ENCODE results near the gene TTLL5. TPM values are rescaled to one million over a fixed set of nuclear protein-coding genes. Genes with fewer than 3 reads are reported as not detected.

TTLL5 gene
- total and polyA plus RNA-seq, 2 of the 4 experiments (the other 2 are of a cell fraction), result 11.9 to 16.7 TPM

DNA sequence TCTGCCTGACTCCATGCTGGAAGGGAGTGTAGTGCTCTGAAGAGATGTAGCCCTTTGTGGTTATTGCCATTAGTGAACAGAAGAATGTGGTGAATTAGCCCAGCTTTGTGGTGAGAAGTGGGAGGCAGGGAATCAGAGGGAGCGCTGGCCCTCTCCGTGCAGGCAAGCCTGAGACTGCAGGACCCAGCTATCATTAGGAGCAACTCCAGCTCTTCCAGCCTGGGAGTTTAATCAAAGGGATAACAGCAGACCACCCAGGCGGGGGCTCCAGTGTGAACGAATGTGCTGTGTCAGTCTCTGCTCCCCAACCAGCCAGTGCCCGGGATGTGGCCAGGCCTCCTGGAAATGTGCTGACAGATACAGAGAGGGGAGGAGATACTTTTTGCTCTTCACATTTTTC lies 142.7 kb downstream of the TTLL5 start:
- Histone ChIP-seq H3K18ac (ENCODE audit: low read depth, low read length) (no peak overlapping the region), H3K56ac (ENCODE audit: extremely low read depth, insufficient read depth, low read length) (no peak overlapping the region), H4K5ac (ENCODE audit: low read depth, low read length) (no peak overlapping the region), H3K9me3 (ENCODE audit: control insufficient read depth, insufficient read depth, low read length) (no peaks in the 10 kb centered on the region), H3K4me3 (ENCODE audit: insufficient read depth, low read depth, low read length) (no peak overlapping the region), H3K27ac (ENCODE audit: insufficient read depth, low read length) (no peak overlapping the region), H3K4me1 (ENCODE audit: control insufficient read depth, insufficient read depth, low read length) (no peaks in the 10 kb centered on the region), H2AFZ (replicated peaks; ENCODE audit: low read length, poor library complexity) (no peak overlapping the region), H3K23ac (ENCODE audit: low read depth, low read length) (no peak overlapping the region), H2AK5ac (ENCODE audit: low read depth, low read length) (no peak overlapping the region), H3K14ac (replicated peaks; ENCODE audit: low read depth, low read length) (no peak overlapping the region), H3K9me1 (ENCODE audit: insufficient read depth, low read length) (no peaks in the 10 kb centered on the region), H2BK15ac (ENCODE audit: low read depth, low read length) (no peak overlapping the region), H4K91ac (ENCODE audit: insufficient read depth, low read depth, low read length) (no peak overlapping the region), H3K36me3 (ENCODE audit: control insufficient read depth, insufficient read depth, low read length) (peaks cover 2% of the 10 kb centered on the region; the same call in 1 of the 2 replicates), H2BK5ac (ENCODE audit: low read depth, low read length, poor library complexity, severe bottlenecking) (no peak overlapping the region), H2AK9ac (replicated peaks; ENCODE audit: low read depth, low read length, poor library complexity) (no peak overlapping the region), H3K79me1 (ENCODE audit: low read depth in 1 of 2, low read length in 2 of 2) (0 out of 4 replicates have a peak, but pooled peaks cover 0 to 4% of the 10 kb centered on the region in 2 experiments), H2BK120ac (ENCODE audit: low read depth, low read length) (no peak overlapping the region), H3K4ac (ENCODE audit: low read depth, low read length) (no peak overlapping the region), H3K4me2 (ENCODE audit: low read depth, low read length) (no peak overlapping the region), H4K20me1 (ENCODE audit: insufficient read depth, low read length) (no peaks in the 10 kb centered on the region), H2BK20ac (ENCODE audit: low read depth, low read length) (no peak overlapping the region), H3K9ac (ENCODE audit: low read depth, low read length) (no peak overlapping the region), H4K8ac (ENCODE audit: low read depth in 2 of 2, low read length in 2 of 2) (no peak overlapping the region), H3K27me3 (ENCODE audit: control insufficient read depth, insufficient read depth, low read length) (no peaks in the 10 kb centered on the region)
- ATAC-seq (ENCODE audit: low read depth), result no peak
- no peak for TF ChIP-seq RCOR1 (IDR thresholded peaks at IDR 0.05; ENCODE audit: insufficient replicate concordance, low read length)
- no peak for TF ChIP-seq NFE2L2 (IDR thresholded peaks at IDR 0.05; ENCODE audit: low read depth, low read length)
- no peak for TF ChIP-seq MXI1 (IDR thresholded peaks at IDR 0.05; ENCODE audit: borderline replicate concordance, low read depth, low read length)
- TF ChIP-seq ELK1 (IDR thresholded peaks at IDR 0.05; ENCODE audit: borderline replicate concordance, low read depth, low read length), result no peak
- no peak for TF ChIP-seq BHLHE40 (IDR thresholded peaks at IDR 0.05; ENCODE audit: low read depth, low read length)
- no peak for TF ChIP-seq MAZ (IDR thresholded peaks at IDR 0.05; ENCODE audit: borderline replicate concordance, low read depth, low read length)
- no peak for TF ChIP-seq POLR2A (IDR thresholded peaks at IDR 0.05; ENCODE audit: low read depth, low read length)
- no peak for TF ChIP-seq CEBPB (IDR thresholded peaks at IDR 0.05; ENCODE audit: low read depth, low read length)
- TF ChIP-seq, protein P1, sequence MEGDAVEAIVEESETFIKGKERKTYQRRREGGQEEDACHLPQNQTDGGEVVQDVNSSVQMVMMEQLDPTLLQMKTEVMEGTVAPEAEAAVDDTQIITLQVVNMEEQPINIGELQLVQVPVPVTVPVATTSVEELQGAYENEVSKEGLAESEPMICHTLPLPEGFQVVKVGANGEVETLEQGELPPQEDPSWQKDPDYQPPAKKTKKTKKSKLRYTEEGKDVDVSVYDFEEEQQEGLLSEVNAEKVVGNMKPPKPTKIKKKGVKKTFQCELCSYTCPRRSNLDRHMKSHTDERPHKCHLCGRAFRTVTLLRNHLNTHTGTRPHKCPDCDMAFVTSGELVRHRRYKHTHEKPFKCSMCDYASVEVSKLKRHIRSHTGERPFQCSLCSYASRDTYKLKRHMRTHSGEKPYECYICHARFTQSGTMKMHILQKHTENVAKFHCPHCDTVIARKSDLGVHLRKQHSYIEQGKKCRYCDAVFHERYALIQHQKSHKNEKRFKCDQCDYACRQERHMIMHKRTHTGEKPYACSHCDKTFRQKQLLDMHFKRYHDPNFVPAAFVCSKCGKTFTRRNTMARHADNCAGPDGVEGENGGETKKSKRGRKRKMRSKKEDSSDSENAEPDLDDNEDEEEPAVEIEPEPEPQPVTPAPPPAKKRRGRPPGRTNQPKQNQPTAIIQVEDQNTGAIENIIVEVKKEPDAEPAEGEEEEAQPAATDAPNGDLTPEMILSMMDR (conservative IDR thresholded peaks at IDR 0.05; ENCODE audit: low read depth, low read length), result no peak
- TF ChIP-seq USF2 (IDR thresholded peaks at IDR 0.05; ENCODE audit: low read depth, low read length), result no peak
- TF ChIP-seq FOS (IDR thresholded peaks at IDR 0.05; ENCODE audit: low read depth, low read length), result no peak
- POLR2A ChIA-PET (ENCODE audit: unreplicated experiment), result no interaction called here
- no CpG with 5 or more reads among the region's 5 CpGs for WGBS, 2 experiments (ENCODE audit: extremely low coverage in 2 of 2, insufficient read length in 1 of 2)
- BruUV-seq (replicated peaks), result no TSS peak
- no peak for DNase-seq
- in situ Hi-C loops (cut with MboI; ENCODE audit: low sequenced_read_pairs) (no loop called here), dilution Hi-C loops (cut with HindIII; ENCODE audit: low sequenced_read_pairs, unreplicated experiment) (no loop called here), intact Hi-C loops (cut with micrococcal nuclease) (no loop called here)
- CTCF ChIA-PET, result interaction anchor here (1.3 kb wide), 1 partner anchor 9 kb away, joined by 5 read pairs; no protein-coding TSS in a partner anchor
